A549 (cell line): ENCODE results near the gene PIGV.

ENCODE experiments used
- CHD2 ChIP-seq: fragments of 150-350 bp; IDR thresholded peaks from 2 replicates; pipeline ENCODE4 v1.6.1; 2014; ENCODE audit warnings: low read length; ENCODE audit not compliant: partially characterized antibody
- CTCF ChIP-seq: fragments of >200 bp; sonication (Bioruptor Twin); formaldehyde crosslinking; IDR thresholded peaks from 3 replicates; pipeline ENCODE4 v1.5.1; 2016
- EP300 ChIP-seq, 2 experiments: fragments of >200 bp; sonication (Bioruptor Twin); formaldehyde crosslinking; IDR thresholded peaks; 2 replicates in 1 of 2; 3 replicates in 1 of 2; pipeline ENCODE4 v1.6.1; 2016 to 2017
- MAZ ChIP-seq: fragments of 150-350 bp; IDR thresholded peaks from 2 replicates; pipeline ENCODE4 v1.6.1; 2014; ENCODE audit warnings: antibody characterized with exemption, low read depth, low read length, borderline replicate concordance
- MYC ChIP-seq: IDR thresholded peaks from 2 replicates; pipeline ENCODE4 v1.6.1; 2012; ENCODE audit warnings: mild to moderate bottlenecking, inconsistent platforms, low read length, improper control_type of control experiment, borderline replicate concordance
- POLR2A ChIP-seq: IDR thresholded peaks from 2 replicates; pipeline ENCODE4 v1.6.1; 2012; ENCODE audit warnings: mild to moderate bottlenecking, low read length
- RAD21 ChIP-seq, 2 experiments: fragments of >200 bp in 1 of 2; sonication (Bioruptor Twin) in 1 of 2; formaldehyde crosslinking in 1 of 2; IDR thresholded peaks in 1 of 2; conservative IDR thresholded peaks in 1 of 2; 2 replicates in 1 of 2; 3 replicates in 1 of 2; pipeline ENCODE4 v1.6.1; 2012 to 2018; ENCODE audit warnings: inconsistent platforms in 1 of 2
- REST ChIP-seq: fragments of 200-600 bp; sonication (generic); IDR thresholded peaks from 2 replicates; pipeline ENCODE4 v1.6.1; 2016; ENCODE audit warnings: antibody characterized with exemption, mild to moderate bottlenecking, moderate library complexity
- SREBF2 ChIP-seq: fragments of 450-650 bp; IDR thresholded peaks from 2 replicates; pipeline ENCODE4 v1.6.1; 2014; ENCODE audit warnings: mild to moderate bottlenecking, moderate library complexity
- ZC3H11A ChIP-seq: fragments of 450-650 bp; IDR thresholded peaks from 2 replicates; pipeline ENCODE4 v1.6.1; 2014; ENCODE audit warnings: antibody characterized with exemption, mild to moderate bottlenecking

GRCh38 chr1:26748351-26748750 is 39.4 kb upstream of the PIGV start:
- TF ChIP-seq CTCF (no peak), POLR2A (no peak), MYC (no peak), EP300 (IDR thresholded peaks at IDR 0.05) (no peak), REST (no peak), CHD2 (no peak), ZC3H11A (no peak), RAD21 (conservative IDR thresholded peaks at IDR 0.05 in 1 of 2, IDR thresholded peaks at IDR 0.05 in 1 of 2) (no peak), SREBF2 (no peak), MAZ (no peak)
